ENCODE data around the gene THNSL1.
"Not testable (repeated sequence)": the region's sequence is repeated elsewhere in the genome, so short reads cannot be mapped to it uniquely, and the experiment has no call there.

Gene THNSL1, protein sequence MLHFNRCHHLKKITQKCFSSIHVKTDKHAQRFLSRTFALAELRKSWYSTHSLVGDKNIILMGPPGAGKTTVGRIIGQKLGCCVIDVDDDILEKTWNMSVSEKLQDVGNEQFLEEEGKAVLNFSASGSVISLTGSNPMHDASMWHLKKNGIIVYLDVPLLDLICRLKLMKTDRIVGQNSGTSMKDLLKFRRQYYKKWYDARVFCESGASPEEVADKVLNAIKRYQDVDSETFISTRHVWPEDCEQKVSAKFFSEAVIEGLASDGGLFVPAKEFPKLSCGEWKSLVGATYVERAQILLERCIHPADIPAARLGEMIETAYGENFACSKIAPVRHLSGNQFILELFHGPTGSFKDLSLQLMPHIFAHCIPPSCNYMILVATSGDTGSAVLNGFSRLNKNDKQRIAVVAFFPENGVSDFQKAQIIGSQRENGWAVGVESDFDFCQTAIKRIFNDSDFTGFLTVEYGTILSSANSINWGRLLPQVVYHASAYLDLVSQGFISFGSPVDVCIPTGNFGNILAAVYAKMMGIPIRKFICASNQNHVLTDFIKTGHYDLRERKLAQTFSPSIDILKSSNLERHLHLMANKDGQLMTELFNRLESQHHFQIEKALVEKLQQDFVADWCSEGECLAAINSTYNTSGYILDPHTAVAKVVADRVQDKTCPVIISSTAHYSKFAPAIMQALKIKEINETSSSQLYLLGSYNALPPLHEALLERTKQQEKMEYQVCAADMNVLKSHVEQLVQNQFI

DNA sequence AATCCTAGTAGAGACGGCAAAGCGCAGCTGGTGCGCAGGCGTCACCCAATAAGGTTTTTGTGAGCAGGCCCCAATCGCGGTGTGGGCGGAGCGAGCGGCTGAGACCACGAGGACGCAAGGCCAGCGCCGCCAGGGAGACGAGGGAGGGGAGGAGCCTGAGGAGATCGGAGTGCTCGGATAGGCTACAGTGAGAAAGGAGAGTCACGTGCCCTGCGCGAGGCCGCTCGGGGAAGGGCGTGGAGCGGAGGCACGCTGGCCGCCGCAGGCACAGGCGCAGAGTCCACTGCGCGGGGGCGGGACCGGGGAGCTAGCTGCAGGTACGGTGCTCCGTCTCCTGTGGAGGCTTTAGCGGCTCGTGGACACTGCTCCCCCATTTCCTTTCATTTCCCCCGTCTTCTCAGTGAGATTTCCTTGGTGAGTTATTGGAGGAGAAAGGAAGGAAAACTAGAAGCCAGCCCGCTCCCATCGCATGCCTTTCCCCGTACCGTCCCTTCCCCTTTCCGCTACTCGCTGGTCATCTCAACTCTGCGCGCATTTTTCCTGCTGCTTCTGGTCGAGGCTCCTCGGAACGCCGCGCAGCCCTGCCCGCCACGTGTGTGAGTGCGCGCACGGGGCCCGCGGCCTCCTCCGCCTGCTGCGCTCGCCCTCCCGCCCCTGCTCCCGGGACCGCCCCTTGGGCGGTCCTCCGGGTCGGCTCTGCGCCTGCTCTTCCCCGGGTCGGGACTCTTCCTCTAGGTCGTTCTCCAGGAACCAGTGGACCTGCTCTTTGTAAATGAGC, at the start of gene THNSL1:
Gene THNSL1 (plus strand): TSS at position 237 of the 778 bp plus-strand sequence. CDS start 6,612 bp downstream, outside the sequence.
- peak; percentile 99 for DNase-seq

DNA sequence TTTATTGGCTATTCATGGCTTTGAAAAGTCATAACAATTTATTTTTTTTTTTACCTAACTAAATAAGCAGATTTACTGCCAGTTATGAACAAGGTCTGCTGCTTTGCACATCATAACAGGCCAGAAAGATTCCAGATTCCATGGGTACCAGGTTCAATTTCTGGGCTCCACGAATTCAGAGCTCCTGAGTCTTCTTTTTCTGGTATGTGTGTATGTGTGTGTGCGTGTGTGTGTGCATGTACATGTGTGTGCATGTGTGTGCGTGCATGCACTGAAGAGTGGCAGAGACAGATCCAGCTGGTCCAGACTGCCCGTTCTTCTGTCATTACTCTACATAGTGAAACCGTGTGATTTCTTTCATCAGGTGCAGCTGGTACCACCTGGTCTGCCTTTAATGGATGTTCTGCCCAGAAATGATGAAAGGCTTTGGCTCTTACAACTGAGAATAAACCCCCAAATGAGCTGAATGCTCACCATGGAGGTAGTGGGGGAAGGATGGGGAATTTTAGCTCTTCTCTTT, 49.4 kb upstream of the THNSL1 start:
- DNase-seq: no peak

DNA sequence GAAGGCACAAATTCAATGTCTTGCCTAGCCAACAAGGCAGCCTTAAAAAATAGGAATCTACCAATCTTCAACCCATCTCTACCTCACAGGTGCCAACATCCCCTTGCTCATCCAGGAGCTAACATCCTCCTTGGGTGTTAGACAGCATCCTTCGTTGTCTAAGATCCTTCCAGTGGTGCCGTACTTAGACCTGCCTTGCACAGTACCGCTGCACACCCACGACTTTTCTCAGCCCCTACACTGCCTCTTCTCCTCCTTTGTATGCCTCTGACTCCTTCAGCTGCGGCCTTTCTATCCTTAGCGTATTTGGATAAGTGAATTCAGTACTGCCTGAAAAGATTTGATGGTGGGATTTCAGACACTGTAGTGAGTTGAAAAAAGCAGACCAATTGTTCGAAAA, 48.1 kb upstream of the THNSL1 start:
- no peak for DNase-seq

DNA sequence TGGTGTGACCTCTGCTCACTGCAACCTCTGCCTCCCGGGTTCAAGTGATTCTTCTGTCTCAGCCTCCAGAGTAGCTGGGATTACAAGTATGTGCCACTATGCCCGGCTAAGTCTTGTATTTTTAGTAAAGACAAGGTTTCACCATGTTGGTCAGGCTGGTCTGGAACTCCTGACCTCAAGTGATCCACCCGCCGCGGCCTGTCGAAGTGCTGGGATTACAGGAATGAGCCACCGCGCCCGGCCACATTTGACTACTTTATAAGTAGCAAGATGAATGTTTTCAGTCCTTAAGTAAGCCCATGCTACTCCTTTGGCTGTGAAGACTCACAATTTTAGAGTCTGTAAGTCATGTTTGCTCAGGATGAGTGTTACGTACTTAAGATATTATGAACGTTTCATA, 47.5 kb upstream of the THNSL1 start:
- not testable (repeated sequence) for DNase-seq

DNA sequence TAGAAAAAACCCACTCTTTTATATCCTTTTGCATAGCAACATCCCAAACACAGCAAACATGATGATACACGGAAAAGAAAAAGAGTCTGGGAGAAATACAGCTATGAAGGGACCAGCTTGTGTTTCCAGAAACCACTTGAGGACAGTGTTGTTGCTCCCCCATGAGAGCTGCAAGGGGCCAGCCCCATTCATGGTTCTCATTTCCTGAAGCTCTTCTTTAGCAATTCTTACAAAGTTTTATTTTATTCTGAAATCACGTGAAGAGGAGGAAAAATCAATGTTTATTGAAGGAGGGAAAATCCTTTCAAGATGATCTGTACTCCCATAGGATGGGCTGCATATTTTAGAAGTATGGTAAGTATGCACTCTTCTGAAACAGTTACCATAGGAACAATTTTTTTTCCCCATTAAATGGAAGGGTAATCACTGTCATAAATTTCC, 46.6 kb upstream of the THNSL1 start:
- DNase-seq: no peak

DNA sequence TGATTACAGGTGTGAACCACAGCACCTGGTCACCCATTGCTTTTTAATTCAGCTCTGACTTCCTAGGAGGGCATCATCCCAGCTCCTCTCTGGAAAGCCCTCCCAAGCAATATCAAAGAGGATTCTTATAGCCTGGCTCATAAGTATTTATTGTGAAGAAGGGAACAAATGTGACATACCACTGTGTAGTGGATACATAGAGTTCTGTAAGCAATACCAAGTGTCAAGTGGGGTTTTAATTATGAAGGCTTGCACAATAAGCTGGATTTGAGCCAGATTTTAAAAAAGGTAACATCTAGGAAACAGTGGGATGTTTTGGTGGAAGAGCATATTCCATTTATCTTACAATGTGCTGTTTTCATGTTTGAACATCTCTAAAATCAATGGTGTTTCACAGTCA, 45.0 kb upstream of the THNSL1 start:
- DNase-seq: no peak

DNA sequence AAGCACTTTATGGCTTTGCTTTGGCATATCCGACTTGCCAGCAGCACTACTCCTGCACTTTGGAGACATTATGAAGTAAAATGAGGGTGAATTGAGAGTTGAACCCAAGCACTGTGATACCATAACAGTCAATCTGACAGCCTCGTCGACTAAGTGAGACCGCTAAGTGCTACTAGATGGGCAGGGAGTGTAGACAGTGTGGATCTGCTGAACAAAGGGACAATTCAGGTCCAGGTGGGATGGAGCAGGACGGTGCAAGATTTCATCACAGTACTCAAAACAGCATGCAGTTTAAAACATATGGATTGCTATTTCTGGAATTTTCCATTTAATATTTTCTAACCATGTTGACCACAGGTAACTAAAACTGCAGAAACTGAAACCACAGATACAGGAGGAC, 43.2 kb upstream of the THNSL1 start:
- DNase-seq: no peak

DNA sequence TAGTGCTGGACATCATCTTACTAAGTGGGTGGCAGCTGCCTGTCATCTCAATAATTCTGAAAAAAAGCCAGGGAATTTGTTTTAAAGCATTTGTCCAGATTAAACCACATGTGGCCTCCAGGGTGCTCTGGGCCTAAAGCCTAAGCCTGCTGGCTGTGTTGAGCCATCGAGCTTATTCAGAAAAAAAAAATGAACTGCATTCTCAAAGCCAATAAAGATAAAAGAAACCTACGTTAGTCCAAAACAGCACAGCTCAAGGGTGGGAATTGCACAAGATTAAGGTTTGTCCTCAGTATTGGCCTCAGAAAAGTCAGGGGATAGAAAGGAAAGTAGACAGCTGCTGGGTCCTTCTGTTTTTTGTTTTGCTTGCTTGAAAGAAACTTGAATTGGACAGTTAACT, 41.4 kb upstream of the THNSL1 start:
- peak; percentile 72 for DNase-seq

DNA sequence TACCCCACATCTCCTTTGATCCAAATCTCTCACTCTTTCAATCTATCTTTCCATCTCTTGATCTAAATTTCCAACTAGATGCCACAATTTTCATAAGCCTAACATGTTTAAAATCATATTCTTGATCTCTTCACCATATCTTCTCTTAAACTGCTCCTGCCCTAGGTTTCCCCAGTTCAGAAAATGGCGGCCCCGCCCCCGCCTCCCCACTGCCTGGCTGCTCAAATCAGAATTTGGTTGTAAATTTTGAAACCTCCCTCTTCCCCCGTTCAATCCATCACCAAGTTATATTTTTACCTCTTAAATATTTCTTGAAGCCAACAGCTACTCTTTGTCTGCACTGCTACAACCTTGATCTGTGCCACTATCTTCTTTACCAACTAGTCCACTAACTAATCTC, 36.7 kb upstream of the THNSL1 start:
- no peak for DNase-seq

DNA sequence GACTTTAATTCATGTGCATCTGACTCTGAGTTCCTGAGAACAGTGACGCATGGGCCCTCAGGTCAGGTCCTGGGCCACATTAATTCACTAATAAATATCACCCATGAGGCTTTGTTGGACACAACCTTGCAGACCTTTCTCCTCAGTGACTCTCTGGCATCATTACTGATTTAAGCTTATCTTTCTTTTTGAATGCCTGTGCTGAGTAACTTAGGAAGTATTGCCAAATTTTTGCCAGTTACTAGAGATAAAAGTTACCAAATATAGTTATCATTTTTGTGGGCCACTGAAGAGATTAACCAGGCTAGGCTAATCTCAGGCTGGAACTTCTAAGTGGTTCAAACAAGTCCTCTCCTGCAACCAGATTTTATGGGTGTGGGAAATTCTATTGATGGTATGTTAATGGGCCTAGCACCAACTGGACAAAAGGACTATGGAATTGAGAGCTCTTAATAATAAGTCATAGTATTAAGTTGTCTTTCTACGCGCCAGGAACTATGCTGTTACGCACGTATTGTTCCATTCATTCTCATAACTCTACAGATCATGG, 35.2 kb upstream of the THNSL1 start:
- DNase-seq: no peak

DNA sequence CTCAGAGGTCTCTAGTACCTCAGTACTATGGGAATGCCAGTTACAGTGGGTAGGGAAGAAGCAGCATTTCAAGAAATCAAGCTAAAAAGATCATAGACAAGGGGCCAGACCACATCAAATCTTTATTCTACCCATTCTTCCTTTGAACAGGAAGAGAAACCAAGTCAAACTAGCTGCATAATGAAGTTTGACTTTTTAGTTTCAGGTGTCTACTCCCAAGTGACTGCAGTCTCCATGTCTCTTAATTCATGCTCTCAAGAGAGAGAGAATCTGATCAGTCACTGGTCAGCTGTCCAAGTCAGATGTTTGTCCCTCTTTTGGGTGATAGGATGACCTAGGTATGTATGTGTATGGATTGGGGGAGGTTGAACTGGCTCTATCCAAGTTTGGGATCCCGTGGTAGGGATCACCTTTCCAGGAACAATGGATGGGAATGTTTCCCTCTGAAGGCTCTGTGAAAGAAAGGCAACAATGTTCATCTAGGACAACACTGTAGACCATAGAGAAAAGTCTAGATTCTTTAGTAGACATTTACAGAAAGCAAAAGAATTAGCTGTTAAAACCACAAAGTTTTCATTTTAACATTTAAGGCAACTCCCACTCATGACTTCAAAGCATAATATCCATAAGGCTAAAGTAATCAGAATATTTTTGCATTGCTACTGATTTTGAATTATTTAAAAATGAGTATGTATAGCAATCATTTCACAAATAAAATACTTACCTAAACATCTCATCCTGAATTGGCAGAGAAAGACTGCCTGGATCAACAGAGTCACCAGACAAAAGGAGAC, 33.9 kb upstream of the THNSL1 start:
- DNase-seq: no peak

DNA sequence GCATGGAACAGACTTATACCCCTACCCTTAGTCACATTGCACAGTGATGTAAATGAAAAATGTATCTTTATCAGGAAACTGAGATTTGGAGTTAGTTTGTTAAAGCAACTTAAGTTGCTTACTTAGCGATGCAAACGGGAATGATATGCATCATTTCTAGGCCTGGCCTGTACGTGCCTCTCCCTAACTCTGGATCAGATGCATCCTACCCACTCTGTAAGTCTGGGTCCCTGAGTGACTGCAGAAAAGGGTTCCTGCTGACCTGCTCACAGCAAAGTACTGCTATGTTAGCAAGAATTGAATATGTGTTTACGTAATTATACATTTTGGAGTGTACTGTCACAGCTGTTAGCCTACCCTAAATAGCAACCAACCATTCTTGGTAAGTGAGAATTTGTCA, 33.3 kb upstream of the THNSL1 start:
- no peak for DNase-seq

DNA sequence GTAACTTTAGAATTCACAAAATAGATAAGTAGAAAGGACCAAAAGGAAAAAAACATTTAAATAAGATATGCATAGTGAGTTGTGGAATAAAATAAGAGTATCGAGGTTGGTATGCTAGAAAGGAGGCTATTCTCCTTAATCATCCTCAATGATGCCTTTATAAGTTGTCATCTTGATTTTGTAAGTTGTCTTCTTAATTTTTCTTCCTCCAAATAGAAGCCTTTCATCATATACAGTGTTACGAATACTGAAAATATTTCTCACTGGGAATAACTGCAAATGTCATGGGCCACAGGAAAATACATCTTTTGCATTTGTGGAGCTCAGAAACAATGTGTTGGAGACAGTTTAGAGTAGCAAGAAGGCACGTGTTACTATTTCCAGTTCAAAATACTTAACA, 32.5 kb upstream of the THNSL1 start:
- no peak for DNase-seq

DNA sequence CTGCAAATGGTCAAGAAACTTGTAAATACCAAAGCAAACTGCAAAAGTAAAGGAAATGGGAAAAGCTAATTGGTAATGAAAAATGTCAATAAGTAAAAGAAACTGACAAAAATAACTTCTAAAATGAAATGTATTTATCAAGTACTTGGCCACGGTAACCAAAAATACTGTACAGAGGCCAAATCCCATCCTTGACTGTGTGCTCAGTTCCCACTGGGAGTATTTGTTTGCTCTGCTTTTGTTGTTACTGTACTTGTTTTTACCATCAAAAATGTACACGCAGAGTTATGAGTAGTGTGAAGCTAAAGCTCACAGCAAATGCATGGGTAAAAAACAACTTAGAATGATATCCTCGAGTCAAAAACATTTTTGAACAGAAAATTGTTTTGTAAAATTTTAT, 31.5 kb upstream of the THNSL1 start:
- DNase-seq: no peak

DNA sequence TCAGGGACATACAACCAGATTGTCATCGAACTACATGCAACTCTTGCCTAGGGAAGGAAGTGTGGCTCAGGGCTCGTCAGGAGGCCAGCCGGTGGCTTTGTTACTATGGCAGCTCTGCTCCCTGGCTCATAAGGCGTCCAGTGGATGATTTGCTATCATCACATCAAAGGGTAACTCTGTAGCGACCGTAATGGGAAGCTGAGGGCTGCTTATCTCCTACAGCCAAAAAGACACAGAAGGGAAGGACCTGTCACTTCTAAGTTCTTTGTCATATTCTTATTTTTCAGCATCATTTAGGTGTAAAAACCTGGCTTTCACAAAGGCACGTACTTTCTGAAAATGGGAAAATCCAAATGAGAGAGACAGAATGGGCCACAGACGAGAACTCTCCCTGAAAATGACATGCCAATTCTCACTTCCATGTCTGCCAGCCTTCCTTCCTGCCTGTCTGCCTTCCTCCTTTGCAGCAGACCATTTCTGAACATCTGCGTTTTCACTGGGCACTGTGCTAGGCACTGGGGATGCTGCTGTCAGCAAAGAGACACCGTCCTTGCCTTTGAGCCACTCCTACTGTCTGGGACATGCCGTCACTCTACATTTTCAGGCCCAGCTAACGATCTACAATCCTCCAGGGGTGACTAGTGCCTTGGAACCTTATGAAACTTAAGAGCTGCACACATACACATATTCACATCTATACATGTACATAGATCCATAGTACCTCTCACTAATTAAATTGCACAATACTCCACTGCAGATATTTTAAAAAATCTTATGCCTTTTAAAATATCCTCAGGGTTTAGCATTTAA, 27.4 kb upstream of the THNSL1 start:
- no peak for DNase-seq

DNA sequence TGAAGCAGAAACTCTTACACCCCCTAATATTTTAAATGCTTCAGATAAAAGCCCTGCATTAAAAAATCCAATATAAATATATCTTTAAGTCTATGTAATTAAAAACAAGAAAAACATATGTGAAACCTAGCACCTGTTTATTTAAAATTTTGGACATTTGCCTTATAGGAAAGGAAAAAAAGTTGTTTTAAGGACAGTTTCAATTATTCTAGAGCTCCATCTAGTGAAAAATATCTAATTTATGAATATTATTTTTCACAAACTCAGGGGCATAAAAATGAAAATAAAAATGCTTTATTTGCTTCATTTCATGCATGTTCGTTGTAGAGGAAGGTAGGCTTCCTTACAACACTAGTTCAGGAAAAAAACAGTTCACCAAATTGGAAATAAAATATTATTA, 26.5 kb upstream of the THNSL1 start:
- DNase-seq: peak; percentile 39

DNA sequence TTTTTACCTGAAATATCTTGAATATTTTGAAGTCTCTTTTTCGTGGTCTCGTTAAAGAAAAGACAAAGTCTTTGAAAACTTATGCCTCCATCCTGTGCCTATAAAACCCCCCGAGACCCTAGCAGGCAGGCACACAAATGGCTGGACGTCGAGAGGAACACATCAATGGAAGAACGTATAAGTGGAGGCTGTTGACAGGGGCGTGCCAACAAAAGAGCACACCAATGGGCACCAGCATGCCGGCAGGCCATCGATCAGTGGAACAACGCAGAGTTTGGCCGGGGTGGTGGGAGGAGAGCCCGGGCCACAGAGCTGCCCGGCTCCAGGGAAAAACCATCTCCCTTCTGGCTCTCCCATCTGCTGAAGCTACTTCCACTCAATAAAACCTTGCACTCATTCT, 25.1 kb upstream of the THNSL1 start:
- no peak for DNase-seq

DNA sequence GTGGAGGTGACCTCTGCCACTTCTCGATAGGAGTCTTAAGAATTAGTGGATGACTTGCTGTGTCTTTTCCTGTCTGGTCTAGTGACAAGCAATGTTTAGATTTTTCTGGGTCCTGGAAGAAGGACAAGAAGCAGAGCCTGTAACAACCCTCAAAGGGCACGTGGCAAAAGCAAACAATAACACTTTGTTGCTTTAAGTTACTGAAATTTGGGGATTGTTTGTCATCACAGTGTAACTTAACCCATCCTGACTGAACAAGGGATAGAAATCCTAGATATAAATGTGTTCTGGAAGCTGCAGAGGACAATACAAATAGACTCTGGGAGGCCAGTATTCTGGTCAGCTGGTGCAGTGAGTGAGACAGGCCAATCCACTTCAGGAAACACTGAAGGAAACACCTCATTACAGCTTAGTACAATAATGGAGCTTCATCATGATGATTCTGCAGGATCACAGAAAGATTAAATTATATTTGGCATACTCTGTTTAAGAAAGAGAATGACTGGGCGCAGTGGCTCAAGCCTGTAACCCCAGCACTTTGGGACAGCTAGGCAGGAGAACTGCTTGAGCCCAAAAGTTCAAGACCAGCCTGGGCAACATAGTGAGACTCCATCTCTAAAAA, 23.8 kb upstream of the THNSL1 start:
- no peak for DNase-seq

DNA sequence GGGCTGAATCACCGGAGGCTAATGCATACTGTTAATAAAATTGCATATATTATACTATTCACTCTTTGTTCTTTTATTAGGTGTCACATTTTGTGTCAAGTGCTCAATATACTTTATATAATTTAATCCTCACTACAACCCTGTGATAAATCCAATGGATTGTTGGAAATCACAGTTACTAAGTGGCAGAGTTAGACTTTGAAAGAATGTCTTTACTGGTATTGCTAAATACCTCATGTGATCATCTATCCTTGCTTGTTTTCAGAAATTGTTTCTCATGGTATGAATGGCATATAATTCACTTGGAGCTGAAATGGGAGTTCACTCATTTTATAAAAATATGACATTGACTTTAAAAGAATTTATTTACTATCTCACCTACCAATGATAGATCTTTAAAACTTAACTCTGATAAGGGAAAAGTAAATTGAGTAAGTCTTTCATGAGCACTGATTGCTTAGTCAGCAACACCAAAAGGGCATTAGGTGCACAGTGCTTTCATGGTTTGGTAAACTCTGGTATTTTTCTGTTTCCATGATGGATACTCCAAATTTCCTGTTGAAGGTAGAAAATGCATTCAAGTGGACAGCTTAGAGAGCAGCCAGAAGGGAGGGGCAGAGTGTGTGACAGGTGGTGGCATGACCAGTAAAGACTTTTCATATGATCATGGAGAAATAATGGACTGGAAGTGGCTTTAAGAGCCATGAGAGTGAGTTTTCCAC, 23.0 kb upstream of the THNSL1 start:
- no peak for DNase-seq

DNA sequence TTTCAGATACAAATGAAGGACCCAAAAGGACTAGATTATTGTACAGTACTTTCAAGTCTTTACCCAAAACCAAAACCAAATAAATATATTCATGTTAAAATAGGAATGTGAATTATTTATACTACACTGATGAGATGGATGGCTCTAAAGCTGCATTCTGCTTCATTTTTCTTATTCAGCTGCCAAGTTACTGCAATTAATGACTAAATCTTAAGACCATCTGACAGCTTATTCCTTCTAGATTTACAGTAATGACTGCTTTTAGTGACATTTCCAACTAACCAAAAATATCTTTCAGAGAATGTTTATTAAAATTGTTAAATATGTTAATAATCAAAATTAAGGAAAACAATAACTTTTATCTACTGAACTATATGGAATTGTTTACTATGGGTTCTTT, 21.3 kb upstream of the THNSL1 start:
- DNase-seq: no peak

Data from HCEC 1CT (cell line).